ENCODE measurements around the gene LRP3.

- TF ChIP-seq CTCF (IDR thresholded peaks at IDR 0.05), result no peak
- TF ChIP-seq POLR2A (IDR thresholded peaks at IDR 0.05), result no peak
Measured at GRCh38 chr19:33152176-33152575, 42.0 kb upstream of the LRP3 start.
